Liver (tissue), 9 donors: ENCODE data around the gene KAZALD1. TPM values are rescaled to one million over a fixed set of nuclear protein-coding genes. Genes with fewer than 3 reads are reported as not detected.

Experiments
- DNase-seq: peaks from one replicate; pipeline ENCODE4 v3.0.0-alpha.2; 2017; ENCODE audit warnings: low spot score
- H3K27ac ChIP-seq, 2 donors: one replicate each; pipeline ENCODE4 v1.7.0; 2013; ENCODE audit warnings: inconsistent platforms in 2 of 2, low read length in 2 of 2, control low read depth in 1 of 2, low read depth in 1 of 2, mild to moderate bottlenecking in 1 of 2
- H3K27me3 ChIP-seq, 4 donors: one replicate each; pipeline versions ENCODE4 v1.6.1 to v1.7.0; 2013; ENCODE audit warnings: low read length in 3 of 4, inconsistent platforms in 1 of 4, mild to moderate bottlenecking in 1 of 4, moderate library complexity in 1 of 4; ENCODE audit not compliant: control insufficient read depth in 4 of 4, insufficient read depth in 4 of 4
- H3K36me3 ChIP-seq, 4 donors: one replicate each; pipeline versions ENCODE4 v1.6.1 to v1.7.0; 2013; ENCODE audit warnings: low read length in 3 of 4, mild to moderate bottlenecking in 3 of 4, low read depth in 1 of 4, moderate library complexity in 1 of 4; ENCODE audit not compliant: control insufficient read depth in 4 of 4, insufficient read depth in 3 of 4
- H3K4me1 ChIP-seq, 4 donors: one replicate each; pipeline versions ENCODE4 v1.6.1 to v1.7.0; 2013; ENCODE audit warnings: low read length in 3 of 4, mild to moderate bottlenecking in 3 of 4, moderate library complexity in 1 of 4; ENCODE audit not compliant: control insufficient read depth in 4 of 4, insufficient read depth in 4 of 4
- H3K4me3 ChIP-seq, 3 donors: one replicate each; pipeline versions ENCODE4 v1.6.1 to v1.7.0; 2013; ENCODE audit warnings: low read length in 3 of 3, control low read depth in 1 of 3, low read depth in 1 of 3, mild to moderate bottlenecking in 1 of 3
- H3K9ac ChIP-seq, 2 donors: one replicate each; pipeline ENCODE4 v1.7.0; 2013; ENCODE audit warnings: low read length in 2 of 2, mild to moderate bottlenecking in 2 of 2, moderate library complexity in 2 of 2, control low read depth in 1 of 2, low read depth in 1 of 2
- H3K9me3 ChIP-seq, 4 donors: one replicate each; pipeline versions ENCODE4 v1.6.1 to v1.7.0; 2013; ENCODE audit warnings: low read length in 3 of 4; ENCODE audit not compliant: control insufficient read depth in 4 of 4
- ATF3 ChIP-seq: IDR thresholded peaks from 2 replicates; pipeline ENCODE4 v1.6.1; 2016; ENCODE audit warnings: antibody characterized with exemption
- CTCF ChIP-seq: fragments of 150-350 bp; IDR thresholded peaks from 2 replicates; pipeline ENCODE4 v1.5.1; 2017; ENCODE audit warnings: improper control_type of control experiment, low read depth, low read length; ENCODE audit not compliant: missing input control
- EGR1 ChIP-seq, 2 donors: IDR thresholded peaks; 2 replicates each; pipeline ENCODE4 v1.6.1; 2016 to 2018; ENCODE audit warnings: antibody characterized with exemption in 2 of 2, low read depth in 2 of 2
- FOXA1 ChIP-seq: IDR thresholded peaks from 2 replicates; pipeline ENCODE4 v1.6.1; 2016; ENCODE audit warnings: antibody characterized with exemption
- FOXA2 ChIP-seq: IDR thresholded peaks from 2 replicates; pipeline ENCODE4 v1.6.1; 2016; ENCODE audit warnings: antibody characterized with exemption
- GABPA ChIP-seq, 2 donors: IDR thresholded peaks in 1 of 2; conservative IDR thresholded peaks in 1 of 2; 2 replicates each; pipeline ENCODE4 v1.6.1; 2016; ENCODE audit warnings: antibody characterized with exemption in 2 of 2, mild to moderate bottlenecking in 1 of 2, moderate library complexity in 1 of 2
- HNF4A ChIP-seq, 2 donors: conservative IDR thresholded peaks; 2 replicates each; pipeline ENCODE4 v1.6.1; 2016; ENCODE audit warnings: antibody characterized with exemption in 2 of 2, mild to moderate bottlenecking in 2 of 2
- HNF4G ChIP-seq: IDR thresholded peaks from 2 replicates; pipeline ENCODE4 v1.6.1; 2016; ENCODE audit warnings: antibody characterized with exemption
- MAX ChIP-seq: IDR thresholded peaks from 2 replicates; pipeline ENCODE4 v1.6.1; 2016; ENCODE audit warnings: antibody characterized with exemption
- NR2F2 ChIP-seq: IDR thresholded peaks from 2 replicates; pipeline ENCODE4 v1.6.1; 2016; ENCODE audit warnings: antibody characterized with exemption
- RAD21 ChIP-seq, 2 donors: IDR thresholded peaks; 2 replicates each; pipeline ENCODE4 v1.6.1; 2016; ENCODE audit warnings: antibody characterized with exemption in 2 of 2, mild to moderate bottlenecking in 2 of 2
- REST ChIP-seq: IDR thresholded peaks from 2 replicates; pipeline ENCODE4 v1.6.1; 2016; ENCODE audit warnings: antibody characterized with exemption, mild to moderate bottlenecking
- RXRA ChIP-seq, 2 donors: IDR thresholded peaks; 2 replicates each; pipeline ENCODE4 v1.6.1; 2017 to 2018; ENCODE audit warnings: antibody characterized with exemption in 2 of 2, mild to moderate bottlenecking in 1 of 2
- TAF1 ChIP-seq: conservative IDR thresholded peaks from 2 replicates; pipeline ENCODE4 v1.6.1; 2016; ENCODE audit warnings: antibody characterized with exemption, mild to moderate bottlenecking
- YY1 ChIP-seq: IDR thresholded peaks from 2 replicates; pipeline ENCODE4 v1.6.1; 2016; ENCODE audit warnings: antibody characterized with exemption, mild to moderate bottlenecking
- ZBTB33 ChIP-seq: IDR thresholded peaks from 2 replicates; pipeline ENCODE4 v1.6.1; 2016; ENCODE audit warnings: antibody characterized with exemption
- WGBS: extraction: QIAGEN DNeasy Blood & Tissue Kit; methylation state at CpG from one replicate; pipeline ENCODE4 v1.1.7; 2013; 5-methylcytosine and 5-hydroxymethylcytosine counted together
- polyA plus RNA-seq, 2 donors: library from polyadenylated mRNA; stranded (reverse) in 1 of 2; unstranded in 1 of 2; fragments of 200-250 nt in 1 of 2; fragments of >200 nt in 1 of 2; fragmentation: Nextera tagmentation in 1 of 2; extraction: Ambion mirVana in 1 of 2; gene quantifications; one replicate each; pipeline versions ENCODE4 v1.2.1 to v1.2.3, GENCODE V29; 2013 to 2015
- total RNA-seq, 2 donors: library from RNA; depleted of rRNA; stranded (reverse); fragments of >200 nt; gene quantifications; one replicate each; pipeline ENCODE4 v1.2.3, GENCODE V29; 2014
- donor health status: healthy.
- donor health status: healthy.
- donor health status: healthy.
- donor health status: healthy.
- donor health status: healthy.

The KAZALD1 gene
- total and polyA plus RNA-seq, 4 donors = 0.21 to 1.2 (median 0.71) TPM

- 2% methylated on average over 43 of the region's 43 CpGs for WGBS
- Histone ChIP-seq H3K27ac (no peak overlapping the region), H3K4me3 (peak overlapping the region in 2 of 3 donors; percentile 31 to 55), H3K36me3 (no peaks in the 10 kb centered on the region), H3K9me3 (no peaks in the 10 kb centered on the region), H3K4me1 (peaks cover 11 to 30% (median 17%) of the 10 kb centered on the region in 4 donors), H3K27me3 (peaks cover 0 to 4% (median under 1%) of the 10 kb centered on the region in 4 donors), H3K9ac (peak overlapping the region in 1 of 2 donors; percentile 19)
- DNase-seq = peak; percentile 83
- TF ChIP-seq CTCF (peak; percentile 94), RAD21 (IDR thresholded peaks at IDR 0.05) (peak; percentile 83 to 90), RXRA (IDR thresholded peaks at IDR 0.05) (no peak), GABPA (IDR thresholded peaks at IDR 0.05 in 1 of 2, conservative IDR thresholded peaks at IDR 0.05 in 1 of 2) (peak in 1 of 2 donors; percentile 28)
These were observed 5.7 kb downstream of the KAZALD1 start for GRCh38 chr10:101067356-101068083.

- no peak for DNase-seq
- Histone ChIP-seq H3K27me3 (peaks cover 0 to 10% (median 3%) of the 10 kb centered on the region in 4 donors), H3K4me3 (no peak overlapping the region), H3K9ac (no peak overlapping the region), H3K9me3 (no peaks in the 10 kb centered on the region), H3K4me1 (peaks cover 8 to 22% (median 15%) of the 10 kb centered on the region in 4 donors), H3K27ac (no peak overlapping the region), H3K36me3 (no peaks in the 10 kb centered on the region)
- WGBS = 92% methylated on average over 5 of the region's 5 CpGs
- TF ChIP-seq FOXA1 (no peak), ATF3 (no peak), GABPA (IDR thresholded peaks at IDR 0.05 in 1 of 2, conservative IDR thresholded peaks at IDR 0.05 in 1 of 2) (no peak), RAD21 (IDR thresholded peaks at IDR 0.05) (no peak), HNF4G (no peak), RXRA (IDR thresholded peaks at IDR 0.05) (no peak), NR2F2 (no peak), CTCF (no peak), MAX (no peak), TAF1 (no peak), HNF4A (conservative IDR thresholded peaks at IDR 0.05) (no peak), ZBTB33 (no peak), EGR1 (IDR thresholded peaks at IDR 0.05; ENCODE audit: low read depth in 2 of 2) (no peak), YY1 (no peak), FOXA2 (no peak), REST (no peak)
These were observed 7.7 kb downstream of the KAZALD1 start for GRCh38 chr10:101069441-101069840.
